Ishikawa (cell line): ENCODE results near the gene COTL1.

ENCODE experiments used
- CEBPB ChIP-seq: IDR thresholded peaks from 2 replicates; pipeline ENCODE4 v1.6.1; 2012
- CREB1 ChIP-seq: IDR thresholded peaks from 2 replicates; pipeline ENCODE4 v1.6.1; 2012; ENCODE audit warnings: low read depth
- EGR1 ChIP-seq: IDR thresholded peaks from 2 replicates; pipeline ENCODE4 v1.6.1; 2012
- EP300 ChIP-seq: IDR thresholded peaks from 2 replicates; pipeline ENCODE4 v1.6.1; 2012; ENCODE audit warnings: borderline replicate concordance
- FOXM1 ChIP-seq: IDR thresholded peaks from 2 replicates; pipeline ENCODE4 v1.6.1; 2012; ENCODE audit warnings: low read depth, borderline replicate concordance
- NFIC ChIP-seq: IDR thresholded peaks from 2 replicates; pipeline ENCODE4 v1.6.1; 2012
- RAD21 ChIP-seq: IDR thresholded peaks from 2 replicates; pipeline ENCODE4 v1.6.1; 2012; ENCODE audit warnings: low read depth
- TAF1 ChIP-seq: IDR thresholded peaks from 2 replicates; pipeline ENCODE4 v1.6.1; 2012; ENCODE audit warnings: low read depth, mild to moderate bottlenecking
- TCF12 ChIP-seq: IDR thresholded peaks from 2 replicates; pipeline ENCODE4 v1.6.1; 2012; ENCODE audit warnings: low read depth
- TEAD4 ChIP-seq: IDR thresholded peaks from 2 replicates; pipeline ENCODE4 v1.6.1; 2012
- YY1 ChIP-seq: IDR thresholded peaks from 2 replicates; pipeline ENCODE4 v1.6.1; 2012; ENCODE audit warnings: low read depth
- ZBTB7A ChIP-seq: IDR thresholded peaks from 2 replicates; pipeline ENCODE4 v1.6.1; 2012; ENCODE audit warnings: low read depth
- TF ChIP-seq, protein P1 (sequence below): IDR thresholded peaks from 2 replicates; pipeline ENCODE4 v1.6.1; 2012
- TF ChIP-seq, protein P2 (sequence below): IDR thresholded peaks from 2 replicates; pipeline ENCODE4 v1.6.1; 2012; ENCODE audit warnings: low read depth, mild to moderate bottlenecking
- TF ChIP-seq, protein P3 (sequence below): IDR thresholded peaks from 2 replicates; pipeline ENCODE4 v1.6.1; 2012

COTL1 gene, protein sequence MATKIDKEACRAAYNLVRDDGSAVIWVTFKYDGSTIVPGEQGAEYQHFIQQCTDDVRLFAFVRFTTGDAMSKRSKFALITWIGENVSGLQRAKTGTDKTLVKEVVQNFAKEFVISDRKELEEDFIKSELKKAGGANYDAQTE

DNA sequence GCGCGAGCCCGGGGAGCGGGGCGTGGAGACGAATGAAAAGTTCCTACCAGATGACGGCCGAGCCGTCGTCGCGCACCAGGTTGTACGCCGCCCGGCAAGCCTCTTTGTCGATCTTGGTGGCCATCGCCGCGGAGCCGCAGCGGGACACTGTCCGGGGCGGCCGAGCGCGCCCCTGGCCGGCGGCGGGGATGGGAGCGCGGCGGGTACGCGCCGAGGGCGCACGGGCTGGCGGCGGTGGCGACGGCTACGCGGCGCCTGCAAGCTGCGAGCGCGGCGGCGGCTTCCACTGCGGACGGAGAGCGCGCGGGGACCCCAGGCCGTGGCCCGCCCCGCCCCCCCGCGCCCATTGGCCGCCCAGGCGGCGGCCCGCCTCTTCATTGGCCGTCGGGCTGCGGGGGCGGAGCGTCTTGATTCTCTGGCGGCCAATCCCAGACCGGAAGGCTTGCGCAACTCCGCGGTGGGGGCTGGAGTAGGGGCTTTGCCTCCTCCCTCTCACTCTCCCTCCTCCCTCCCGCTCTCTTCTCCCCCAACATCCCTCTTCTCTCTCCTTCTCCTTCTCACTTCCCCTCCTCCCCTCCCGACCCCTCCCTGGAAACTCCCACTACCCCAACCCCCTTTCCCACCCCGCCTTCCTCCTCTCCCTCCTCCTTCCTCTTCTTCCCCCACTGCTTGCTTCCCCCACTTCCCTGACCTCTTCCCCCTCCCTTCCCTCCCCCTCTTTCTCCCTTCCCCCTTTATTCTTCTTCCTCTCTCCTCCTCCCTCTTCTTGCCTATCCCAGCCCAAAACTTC lies at the start of gene COTL1:
Gene COTL1 (minus strand): TSS at position 288 of the 790 bp plus-strand sequence. CDS start 164 bp downstream, at position 124.
- TF ChIP-seq CEBPB (peak; percentile 100), YY1 (0 out of 2 replicates have a peak, but pooled peaks have one; percentile 1), CREB1 (no peak), EP300 (no peak), FOXM1 (no peak), TEAD4 (no peak), ZBTB7A (peak; percentile 67), TCF12 (no peak), NFIC (no peak), TAF1 (peak; percentile 41; the same call in 1 of the 2 replicates), EGR1 (peak; percentile 51; the same call in 1 of the 2 replicates), RAD21 (no peak)
- TF ChIP-seq, protein P1, sequence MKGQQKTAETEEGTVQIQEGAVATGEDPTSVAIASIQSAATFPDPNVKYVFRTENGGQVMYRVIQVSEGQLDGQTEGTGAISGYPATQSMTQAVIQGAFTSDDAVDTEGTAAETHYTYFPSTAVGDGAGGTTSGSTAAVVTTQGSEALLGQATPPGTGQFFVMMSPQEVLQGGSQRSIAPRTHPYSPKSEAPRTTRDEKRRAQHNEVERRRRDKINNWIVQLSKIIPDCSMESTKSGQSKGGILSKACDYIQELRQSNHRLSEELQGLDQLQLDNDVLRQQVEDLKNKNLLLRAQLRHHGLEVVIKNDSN: no peak
- TF ChIP-seq, protein P2, sequence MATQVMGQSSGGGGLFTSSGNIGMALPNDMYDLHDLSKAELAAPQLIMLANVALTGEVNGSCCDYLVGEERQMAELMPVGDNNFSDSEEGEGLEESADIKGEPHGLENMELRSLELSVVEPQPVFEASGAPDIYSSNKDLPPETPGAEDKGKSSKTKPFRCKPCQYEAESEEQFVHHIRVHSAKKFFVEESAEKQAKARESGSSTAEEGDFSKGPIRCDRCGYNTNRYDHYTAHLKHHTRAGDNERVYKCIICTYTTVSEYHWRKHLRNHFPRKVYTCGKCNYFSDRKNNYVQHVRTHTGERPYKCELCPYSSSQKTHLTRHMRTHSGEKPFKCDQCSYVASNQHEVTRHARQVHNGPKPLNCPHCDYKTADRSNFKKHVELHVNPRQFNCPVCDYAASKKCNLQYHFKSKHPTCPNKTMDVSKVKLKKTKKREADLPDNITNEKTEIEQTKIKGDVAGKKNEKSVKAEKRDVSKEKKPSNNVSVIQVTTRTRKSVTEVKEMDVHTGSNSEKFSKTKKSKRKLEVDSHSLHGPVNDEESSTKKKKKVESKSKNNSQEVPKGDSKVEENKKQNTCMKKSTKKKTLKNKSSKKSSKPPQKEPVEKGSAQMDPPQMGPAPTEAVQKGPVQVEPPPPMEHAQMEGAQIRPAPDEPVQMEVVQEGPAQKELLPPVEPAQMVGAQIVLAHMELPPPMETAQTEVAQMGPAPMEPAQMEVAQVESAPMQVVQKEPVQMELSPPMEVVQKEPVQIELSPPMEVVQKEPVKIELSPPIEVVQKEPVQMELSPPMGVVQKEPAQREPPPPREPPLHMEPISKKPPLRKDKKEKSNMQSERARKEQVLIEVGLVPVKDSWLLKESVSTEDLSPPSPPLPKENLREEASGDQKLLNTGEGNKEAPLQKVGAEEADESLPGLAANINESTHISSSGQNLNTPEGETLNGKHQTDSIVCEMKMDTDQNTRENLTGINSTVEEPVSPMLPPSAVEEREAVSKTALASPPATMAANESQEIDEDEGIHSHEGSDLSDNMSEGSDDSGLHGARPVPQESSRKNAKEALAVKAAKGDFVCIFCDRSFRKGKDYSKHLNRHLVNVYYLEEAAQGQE: no peak
- TF ChIP-seq, protein P3, sequence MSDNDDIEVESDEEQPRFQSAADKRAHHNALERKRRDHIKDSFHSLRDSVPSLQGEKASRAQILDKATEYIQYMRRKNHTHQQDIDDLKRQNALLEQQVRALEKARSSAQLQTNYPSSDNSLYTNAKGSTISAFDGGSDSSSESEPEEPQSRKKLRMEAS: peak; percentile 51; the same call in 1 of the 2 replicates

DNA sequence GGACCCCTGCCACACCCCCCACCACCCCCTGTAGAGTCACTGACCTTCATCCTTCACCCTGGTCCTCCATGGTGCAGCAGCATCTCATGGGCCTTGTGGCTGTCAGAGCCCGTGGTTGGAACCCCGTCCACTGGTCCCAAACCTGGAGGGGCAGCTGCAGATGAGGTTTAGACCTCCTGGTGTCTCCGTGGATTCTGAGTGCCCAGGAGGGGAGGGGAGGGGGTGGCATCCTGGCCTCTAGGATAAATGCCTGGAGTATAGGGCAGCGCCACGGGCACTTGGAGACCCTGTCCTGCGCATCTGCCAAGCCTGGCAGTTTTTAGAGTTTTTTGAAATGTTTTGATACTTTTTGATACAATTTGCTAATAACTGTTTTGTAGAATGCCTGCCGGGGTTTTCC lies 48.0 kb upstream of the COTL1 start:
- TF ChIP-seq NFIC (no peak), YY1 (no peak), TAF1 (no peak), EP300 (no peak), CREB1 (no peak), TCF12 (no peak)
- TF ChIP-seq, protein P1: no peak

DNA sequence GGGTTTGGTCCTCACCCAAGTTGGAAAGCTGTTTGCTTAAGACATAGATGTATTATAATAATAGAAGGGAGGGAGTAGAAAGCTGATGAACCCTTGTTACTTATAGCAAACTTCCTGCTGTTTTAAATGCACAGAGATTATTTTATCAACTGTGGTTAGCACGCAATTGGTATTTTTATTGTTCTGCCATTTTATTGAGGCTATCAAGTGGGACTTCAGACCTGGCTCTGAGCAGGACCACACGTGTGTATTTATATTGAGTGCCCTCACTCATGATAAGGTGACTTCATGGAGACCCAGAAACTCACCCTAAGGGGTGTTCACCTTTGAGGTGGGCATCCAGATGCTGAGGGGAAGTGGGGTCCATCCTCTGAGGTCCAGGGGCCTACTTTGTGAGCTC lies 47.5 kb upstream of the COTL1 start:
- TF ChIP-seq CREB1: no peak
- TF ChIP-seq CEBPB: no peak
- TF ChIP-seq, protein P2: no peak
- no peak for TF ChIP-seq FOXM1
- no peak for TF ChIP-seq EGR1
- no peak for TF ChIP-seq EP300
- no peak for TF ChIP-seq TCF12
- TF ChIP-seq TEAD4: no peak
- no peak for TF ChIP-seq TAF1
- no peak for TF ChIP-seq NFIC
- no peak for TF ChIP-seq RAD21
- TF ChIP-seq, protein P1: no peak
- TF ChIP-seq ZBTB7A: no peak

DNA sequence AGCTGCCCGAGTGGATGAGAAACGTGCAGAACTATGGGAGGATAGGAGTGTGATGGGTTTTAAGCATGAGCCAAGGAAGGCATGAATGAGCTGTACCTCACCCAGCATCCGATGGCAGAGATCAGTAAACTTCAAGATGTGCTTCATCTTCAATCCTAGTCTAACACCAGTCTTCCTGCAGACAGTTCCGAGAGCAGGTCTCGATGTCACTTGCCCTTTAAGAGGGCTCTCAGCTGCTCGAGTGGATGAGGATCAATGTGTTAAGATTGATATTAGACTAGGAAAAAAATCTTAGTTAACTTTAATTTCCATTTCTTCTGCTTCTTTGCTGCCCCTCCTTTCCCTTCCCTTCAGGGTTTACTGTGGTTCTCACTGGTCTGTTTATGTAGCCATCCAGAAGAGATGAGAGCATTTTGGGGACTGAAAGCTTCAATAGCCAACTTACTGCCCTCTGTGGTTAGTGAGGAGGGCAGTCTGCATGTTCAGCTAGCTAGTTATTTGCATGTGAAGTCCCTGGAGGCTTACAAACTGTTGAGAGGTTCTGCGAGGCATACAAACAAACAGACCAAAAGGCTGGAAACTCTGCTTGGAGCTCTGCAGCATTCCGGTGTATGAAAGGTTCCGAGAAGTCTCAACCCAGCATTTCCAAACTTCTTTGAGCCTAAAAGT lies 45.7 kb upstream of the COTL1 start:
- no peak for TF ChIP-seq YY1
- TF ChIP-seq EP300: no peak

DNA sequence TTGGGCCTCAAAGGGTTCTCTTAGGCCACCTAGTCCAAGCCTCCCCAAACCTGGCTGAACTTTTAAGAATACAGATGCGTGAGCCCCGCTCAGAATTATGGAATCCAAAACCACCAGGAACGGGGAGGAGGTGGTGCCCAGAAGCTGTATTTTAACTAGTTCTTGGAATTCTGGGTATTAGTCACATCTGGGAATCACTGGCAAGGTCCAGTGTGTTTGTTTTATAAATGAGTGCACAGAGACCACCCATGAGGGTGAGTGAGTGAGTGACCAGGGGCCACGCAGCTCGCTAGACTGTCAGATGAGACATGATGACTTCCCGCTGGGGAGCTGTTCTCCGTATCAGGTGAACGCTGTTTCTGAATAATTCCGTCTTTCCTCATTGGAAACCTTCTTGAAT lies 44.6 kb upstream of the COTL1 start:
- TF ChIP-seq EP300 (no peak), NFIC (no peak)
- TF ChIP-seq, protein P1: no peak
